Neural cell (in vitro differentiated cells): Measurements from ENCODE around the gene LRCH4. TPM values are rescaled to one million over a fixed set of nuclear protein-coding genes. Genes with fewer than 3 reads are reported as not detected.

ENCODE experiments used
- H2AFZ ChIP-seq: fragments of 200-600, 300-800 bp; sonication (generic), shearing (Covaris generic); 2 replicates; pipeline ENCODE4 v1.6.0; 2014; ENCODE audit warnings: low read depth, mild to moderate bottlenecking, antibody characterized with exemption, low read length, moderate library complexity
- H3F3A ChIP-seq: fragments of 200-600 bp; shearing (Covaris generic); 2 replicates; pipeline ENCODE4 v1.6.1; 2016; ENCODE audit warnings: mild to moderate bottlenecking, moderate library complexity, mixed read lengths, antibody characterized with exemption, low read length; ENCODE audit not compliant: insufficient read depth, poor library complexity, severe bottlenecking
- H3K27ac ChIP-seq: fragments of 200-600, 300-800 bp; sonication (generic), shearing (Covaris generic); 2 replicates; pipeline ENCODE4 v1.5.1; 2014; ENCODE audit warnings: mild to moderate bottlenecking, low read length, moderate library complexity
- H3K27me3 ChIP-seq: fragments of 300-800, 200-600 bp; sonication (generic), shearing (Covaris generic); 2 replicates; pipeline ENCODE4 v1.6.0; 2014; ENCODE audit warnings: mild to moderate bottlenecking, low read depth, low read length, moderate library complexity; ENCODE audit not compliant: insufficient read depth
- H3K36me3 ChIP-seq: fragments of 300-800, 200-600 bp; sonication (generic), shearing (Covaris generic); 2 replicates; pipeline ENCODE4 v1.5.1; 2014; ENCODE audit warnings: mild to moderate bottlenecking, antibody characterized with exemption, low read length, moderate library complexity; ENCODE audit not compliant: insufficient read depth
- H3K4me2 ChIP-seq: fragments of 300-800, 200-600 bp; sonication (generic), shearing (Covaris generic); 2 replicates; pipeline ENCODE4 v1.6.0; 2014; ENCODE audit warnings: mild to moderate bottlenecking, low read length
- H3K4me3 ChIP-seq: fragments of 300-800, 200-600 bp; sonication (generic), shearing (Covaris generic); 2 replicates; pipeline ENCODE4 v1.5.1; 2014; ENCODE audit warnings: mild to moderate bottlenecking, low read length, moderate library complexity
- H3K79me2 ChIP-seq: fragments of 200-600 bp; shearing (Covaris generic); replicated peaks from 2 replicates; pipeline ENCODE4 v1.6.0; 2014; ENCODE audit warnings: mild to moderate bottlenecking, low read length, moderate library complexity; ENCODE audit not compliant: insufficient read depth
- H3K9ac ChIP-seq: fragments of 300-800, 200-600 bp; sonication (generic), shearing (Covaris generic); 2 replicates; pipeline ENCODE4 v1.6.1; 2016; ENCODE audit warnings: mild to moderate bottlenecking, low read length, mixed read lengths
- H3K9me2 ChIP-seq: fragments of 200-600 bp; shearing (Covaris generic); 2 replicates; pipeline ENCODE4 v1.6.1; 2016; ENCODE audit warnings: mild to moderate bottlenecking, low read length, mixed read lengths; ENCODE audit not compliant: insufficient read depth
- H3K9me3 ChIP-seq: fragments of 200-600, 300-800 bp; sonication (generic), shearing (Covaris generic); 2 replicates; pipeline ENCODE4 v1.6.1; 2016; ENCODE audit warnings: mild to moderate bottlenecking, mixed run types, low read length, moderate library complexity, mixed read lengths
- H4K20me1 ChIP-seq: fragments of 200-600 bp; shearing (Covaris generic); 2 replicates; pipeline ENCODE4 v1.6.1; 2016; ENCODE audit warnings: mild to moderate bottlenecking, mixed run types; ENCODE audit not compliant: insufficient read depth
- EP300 ChIP-seq: fragments of 450-650 bp; conservative IDR thresholded peaks from 2 replicates; pipeline ENCODE4 v1.6.1; 2014; ENCODE audit warnings: antibody characterized with exemption, mild to moderate bottlenecking, moderate library complexity; ENCODE audit not compliant: poor library complexity, severe bottlenecking
- EZH2 ChIP-seq: fragments of 200-600, 300-800 bp; shearing (Covaris generic), sonication (generic); IDR thresholded peaks from 2 replicates; pipeline ENCODE4 v1.6.1; 2014; ENCODE audit warnings: antibody characterized with exemption, low read length, borderline replicate concordance, mild to moderate bottlenecking; ENCODE audit not compliant: insufficient read depth, poor library complexity, severe bottlenecking
- MXI1 ChIP-seq: fragments of 450-650 bp; conservative IDR thresholded peaks from 2 replicates; pipeline ENCODE4 v1.6.1; 2014; ENCODE audit warnings: antibody characterized with exemption, mild to moderate bottlenecking; ENCODE audit not compliant: poor library complexity, severe bottlenecking
- SMC3 ChIP-seq: fragments of 450-650 bp; conservative IDR thresholded peaks from 2 replicates; pipeline ENCODE4 v1.6.1; 2014; ENCODE audit warnings: antibody characterized with exemption, mild to moderate bottlenecking, moderate library complexity; ENCODE audit not compliant: poor library complexity
- TAF1 ChIP-seq: IDR thresholded peaks from 2 replicates; pipeline ENCODE4 v1.6.1; 2012; ENCODE audit warnings: low read depth
- polyA plus RNA-seq: library from polyadenylated mRNA; depleted of rRNA; stranded (reverse); fragments of >200 nt; gene quantifications from 2 replicates; pipeline ENCODE4 v1.2.3, GENCODE V29; 2014
- TF ChIP-seq, protein P1 (sequence below): fragments of 450-650 bp; IDR thresholded peaks from 2 replicates; pipeline ENCODE4 v1.5.1; 2014; ENCODE audit warnings: antibody characterized with exemption, mild to moderate bottlenecking, moderate library complexity; ENCODE audit not compliant: poor library complexity, severe bottlenecking
- TF ChIP-seq, protein P2 (sequence below): IDR thresholded peaks from 2 replicates; pipeline ENCODE4 v1.6.1; 2012; ENCODE audit warnings: borderline replicate concordance

The LRCH4 gene
- polyA plus RNA-seq, 1 donor from 2014 or later = 17.2 TPM

DNA sequence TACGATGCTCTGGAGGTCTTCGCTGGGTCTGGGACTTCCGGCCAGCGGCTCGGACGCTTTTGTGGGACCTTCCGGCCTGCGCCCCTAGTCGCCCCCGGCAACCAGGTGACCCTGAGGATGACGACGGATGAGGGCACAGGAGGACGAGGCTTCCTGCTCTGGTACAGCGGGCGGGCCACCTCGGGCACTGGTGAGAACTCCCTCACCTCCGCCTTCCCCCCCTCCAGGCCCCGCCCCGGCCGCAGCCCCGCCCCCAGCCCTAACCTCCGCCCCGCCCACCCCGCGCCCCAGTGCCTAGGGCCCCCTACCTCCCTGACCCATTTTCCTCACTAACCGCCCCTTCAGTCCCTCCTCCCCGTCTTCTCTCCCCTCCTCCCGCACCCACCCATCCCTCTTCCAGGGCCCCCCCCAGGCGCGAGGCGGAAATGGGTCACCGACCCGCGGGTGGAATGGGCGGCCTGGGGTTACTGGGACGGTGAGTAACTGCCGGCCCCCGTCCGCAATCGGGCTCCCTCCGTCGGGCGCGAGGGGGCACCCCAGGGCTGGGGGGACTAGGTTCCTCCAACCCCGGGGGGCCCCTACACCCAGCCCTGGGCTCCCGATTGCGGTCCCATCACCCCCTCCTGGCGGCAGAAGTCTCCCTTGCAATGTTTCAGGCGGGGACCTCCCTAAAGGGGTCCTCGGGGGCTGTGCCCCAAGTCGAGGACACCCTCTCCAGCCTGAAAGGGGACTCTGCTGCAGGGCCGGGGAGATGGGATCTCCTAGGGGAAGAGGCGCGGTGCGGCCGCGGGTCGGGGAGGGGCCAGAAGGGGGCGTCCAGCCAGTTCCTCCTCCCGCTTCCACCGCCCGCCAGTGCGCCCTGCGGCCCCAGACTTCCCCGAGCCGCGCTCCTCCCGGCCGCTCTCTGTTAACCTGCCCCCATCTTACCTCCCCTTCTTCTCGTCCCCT is 18.4 kb upstream of the LRCH4 start:
- peaks cover 34% of the 10 kb centered on the region for H3K27me3 ChIP-seq
- peak overlapping the region; percentile 29 for H3K9ac ChIP-seq
- no peaks in the 10 kb centered on the region for H3K79me2 ChIP-seq
- H3K27ac ChIP-seq = no peak overlapping the region
- H3K36me3 ChIP-seq = no peaks in the 10 kb centered on the region
- H3F3A ChIP-seq = no peaks in the 10 kb centered on the region
- H4K20me1 ChIP-seq = no peaks in the 10 kb centered on the region
- peak overlapping the region; percentile 57 for H3K4me3 ChIP-seq
- TF ChIP-seq TAF1 = no peak
- TF ChIP-seq, protein P1, sequence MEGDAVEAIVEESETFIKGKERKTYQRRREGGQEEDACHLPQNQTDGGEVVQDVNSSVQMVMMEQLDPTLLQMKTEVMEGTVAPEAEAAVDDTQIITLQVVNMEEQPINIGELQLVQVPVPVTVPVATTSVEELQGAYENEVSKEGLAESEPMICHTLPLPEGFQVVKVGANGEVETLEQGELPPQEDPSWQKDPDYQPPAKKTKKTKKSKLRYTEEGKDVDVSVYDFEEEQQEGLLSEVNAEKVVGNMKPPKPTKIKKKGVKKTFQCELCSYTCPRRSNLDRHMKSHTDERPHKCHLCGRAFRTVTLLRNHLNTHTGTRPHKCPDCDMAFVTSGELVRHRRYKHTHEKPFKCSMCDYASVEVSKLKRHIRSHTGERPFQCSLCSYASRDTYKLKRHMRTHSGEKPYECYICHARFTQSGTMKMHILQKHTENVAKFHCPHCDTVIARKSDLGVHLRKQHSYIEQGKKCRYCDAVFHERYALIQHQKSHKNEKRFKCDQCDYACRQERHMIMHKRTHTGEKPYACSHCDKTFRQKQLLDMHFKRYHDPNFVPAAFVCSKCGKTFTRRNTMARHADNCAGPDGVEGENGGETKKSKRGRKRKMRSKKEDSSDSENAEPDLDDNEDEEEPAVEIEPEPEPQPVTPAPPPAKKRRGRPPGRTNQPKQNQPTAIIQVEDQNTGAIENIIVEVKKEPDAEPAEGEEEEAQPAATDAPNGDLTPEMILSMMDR = peak; percentile 47
- H3K9me3 ChIP-seq = no peaks in the 10 kb centered on the region
- H2AFZ ChIP-seq = no peak overlapping the region
- H3K4me2 ChIP-seq = no peak overlapping the region
- no peaks in the 10 kb centered on the region for H3K9me2 ChIP-seq

DNA sequence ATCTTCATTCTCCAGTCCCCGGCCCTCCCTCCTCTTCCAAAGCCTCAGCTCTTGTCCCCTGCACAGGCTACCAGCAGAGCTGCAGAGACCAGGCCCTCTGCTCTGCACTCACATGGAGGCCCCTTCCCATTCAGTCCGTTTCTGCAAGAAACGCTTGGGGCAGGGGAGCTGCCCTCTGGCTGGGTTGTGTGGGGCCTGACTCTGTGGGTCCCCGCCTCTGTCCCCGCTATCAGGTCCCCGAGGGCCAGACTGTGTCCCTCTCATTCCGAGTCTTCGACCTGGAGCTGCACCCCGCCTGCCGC is 17.7 kb upstream of the LRCH4 start:
- Histone ChIP-seq H3K27me3 (peaks cover 34% of the 10 kb centered on the region), H3K27ac (no peak overlapping the region), H3F3A (no peaks in the 10 kb centered on the region)

More for the DNA sequence above, 17.7 kb upstream of the LRCH4 start:
- Histone ChIP-seq H2AFZ (no peak overlapping the region), H3K79me2 (no peaks in the 10 kb centered on the region), H3K4me2 (no peak overlapping the region), H3K4me3 (peak overlapping the region; percentile 57), H3K9me3 (no peaks in the 10 kb centered on the region), H3K9ac (peak overlapping the region; percentile 29), H3K9me2 (no peaks in the 10 kb centered on the region), H3K36me3 (no peaks in the 10 kb centered on the region), H4K20me1 (no peaks in the 10 kb centered on the region)
- TF ChIP-seq SMC3 (no peak), EP300 (no peak), EZH2 (no peak), TAF1 (no peak), MXI1 (no peak)
- TF ChIP-seq, protein P1 = no peak
- TF ChIP-seq, protein P2, sequence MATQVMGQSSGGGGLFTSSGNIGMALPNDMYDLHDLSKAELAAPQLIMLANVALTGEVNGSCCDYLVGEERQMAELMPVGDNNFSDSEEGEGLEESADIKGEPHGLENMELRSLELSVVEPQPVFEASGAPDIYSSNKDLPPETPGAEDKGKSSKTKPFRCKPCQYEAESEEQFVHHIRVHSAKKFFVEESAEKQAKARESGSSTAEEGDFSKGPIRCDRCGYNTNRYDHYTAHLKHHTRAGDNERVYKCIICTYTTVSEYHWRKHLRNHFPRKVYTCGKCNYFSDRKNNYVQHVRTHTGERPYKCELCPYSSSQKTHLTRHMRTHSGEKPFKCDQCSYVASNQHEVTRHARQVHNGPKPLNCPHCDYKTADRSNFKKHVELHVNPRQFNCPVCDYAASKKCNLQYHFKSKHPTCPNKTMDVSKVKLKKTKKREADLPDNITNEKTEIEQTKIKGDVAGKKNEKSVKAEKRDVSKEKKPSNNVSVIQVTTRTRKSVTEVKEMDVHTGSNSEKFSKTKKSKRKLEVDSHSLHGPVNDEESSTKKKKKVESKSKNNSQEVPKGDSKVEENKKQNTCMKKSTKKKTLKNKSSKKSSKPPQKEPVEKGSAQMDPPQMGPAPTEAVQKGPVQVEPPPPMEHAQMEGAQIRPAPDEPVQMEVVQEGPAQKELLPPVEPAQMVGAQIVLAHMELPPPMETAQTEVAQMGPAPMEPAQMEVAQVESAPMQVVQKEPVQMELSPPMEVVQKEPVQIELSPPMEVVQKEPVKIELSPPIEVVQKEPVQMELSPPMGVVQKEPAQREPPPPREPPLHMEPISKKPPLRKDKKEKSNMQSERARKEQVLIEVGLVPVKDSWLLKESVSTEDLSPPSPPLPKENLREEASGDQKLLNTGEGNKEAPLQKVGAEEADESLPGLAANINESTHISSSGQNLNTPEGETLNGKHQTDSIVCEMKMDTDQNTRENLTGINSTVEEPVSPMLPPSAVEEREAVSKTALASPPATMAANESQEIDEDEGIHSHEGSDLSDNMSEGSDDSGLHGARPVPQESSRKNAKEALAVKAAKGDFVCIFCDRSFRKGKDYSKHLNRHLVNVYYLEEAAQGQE = no peak
